Stimulated activated CD4-positive, alpha-beta T cell treated with anti-CD3 and anti-CD28 coated beads, Interleukin-2, amount 100 ng/mL, for 4 hours (primary cell): ENCODE measurements around the gene RGS13.

Experiments used
- DNase-seq: peaks from one replicate; pipeline ENCODE4 v3.0.0-alpha.2; 2020; ENCODE audit warnings: low read depth

The RGS13 gene

DNA sequence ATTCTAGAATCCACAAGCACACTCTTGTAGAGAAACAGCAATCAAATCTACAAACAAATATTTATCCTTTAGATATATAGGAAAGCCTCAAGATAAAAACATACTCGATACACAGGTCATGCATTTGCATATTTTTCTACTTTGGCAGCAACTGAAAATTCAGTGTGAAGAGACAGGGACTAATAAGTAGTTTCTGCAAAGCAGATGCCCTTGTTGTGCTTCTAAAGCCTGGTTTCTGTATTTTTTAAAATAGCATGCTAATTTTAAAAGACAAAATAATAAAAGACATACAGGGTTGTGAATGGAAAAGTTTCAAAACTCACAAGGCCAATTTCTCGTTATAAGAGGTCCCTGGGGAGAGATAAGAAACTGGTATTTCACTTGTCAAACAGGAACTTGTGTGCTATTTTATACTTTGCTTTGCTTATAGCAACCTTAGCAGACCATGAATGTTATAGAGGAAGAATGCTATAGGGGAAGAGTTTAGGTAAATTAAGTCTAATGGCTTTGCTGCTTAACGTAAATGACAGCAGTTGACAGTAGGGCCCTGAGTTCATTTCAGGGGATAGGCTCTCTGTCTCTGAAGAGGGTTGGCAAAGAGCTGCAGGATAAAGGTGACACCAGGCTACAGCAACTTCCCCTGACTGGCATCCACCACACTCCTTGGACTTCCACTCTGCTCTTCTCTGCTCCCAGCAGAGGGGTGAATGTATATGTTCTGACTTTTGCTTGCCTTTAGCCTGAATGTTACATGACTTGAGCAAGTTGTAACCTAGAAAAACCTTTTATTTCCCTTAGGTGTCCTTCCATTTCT lies 9.4 kb upstream of the RGS13 start:
- no peak for DNase-seq

- DNase-seq: no peak
Measured at GRCh38 chr1:192627901-192628300, 8.0 kb upstream of the RGS13 start.

- DNase-seq: no peak
Measured at GRCh38 chr1:192628396-192629057, 7.4 kb upstream of the RGS13 start.

- DNase-seq: no peak
Measured at GRCh38 chr1:192629612-192630011, 6.3 kb upstream of the RGS13 start.

- no peak for DNase-seq
Measured at GRCh38 chr1:192630521-192631287, 5.2 kb upstream of the RGS13 start.

GRCh38 chr1:192631749-192632148 lies 4.2 kb upstream of the RGS13 start:
- DNase-seq: no peak

- DNase-seq: no peak
Measured at GRCh38 chr1:192632188-192632587, 3.8 kb upstream of the RGS13 start.

GRCh38 chr1:192632641-192633532 lies 3.1 kb upstream of the RGS13 start:
- DNase-seq: no peak

DNA sequence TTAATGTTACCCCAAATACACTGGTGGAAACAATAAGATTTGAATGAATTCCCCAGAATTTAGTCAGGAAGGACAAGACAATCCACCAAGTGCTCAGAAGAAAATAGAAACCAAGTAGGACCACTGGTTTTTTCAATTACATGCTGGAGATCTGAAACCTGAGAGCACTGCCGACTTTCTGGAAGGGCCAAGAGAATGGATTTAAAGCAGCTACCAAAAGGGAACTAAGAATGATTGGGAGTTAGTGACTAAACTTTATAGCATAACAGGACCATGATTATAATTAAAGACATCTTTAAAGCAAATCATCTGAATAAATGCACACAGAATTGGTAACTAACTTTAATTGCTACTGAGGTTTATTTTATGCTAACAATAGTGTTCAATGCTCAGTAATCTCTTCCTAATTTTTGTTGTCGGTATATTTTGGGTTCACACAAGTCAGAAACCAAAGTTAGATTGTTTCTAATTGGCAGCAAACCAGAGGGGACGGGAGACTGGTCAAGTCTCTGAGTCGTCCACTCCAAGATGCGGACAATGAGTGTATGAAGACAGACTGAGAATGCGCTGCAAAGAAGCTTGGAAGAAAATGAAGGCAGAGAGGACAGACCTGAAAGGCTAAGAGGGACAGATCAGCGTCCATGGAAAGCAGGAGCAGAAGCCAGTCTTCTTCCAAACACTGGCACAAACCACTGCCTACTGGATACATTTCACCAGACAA lies 2.3 kb upstream of the RGS13 start:
- DNase-seq: no peak

GRCh38 chr1:192635041-192635440 lies 906 bp upstream of the RGS13 start:
- DNase-seq: no peak

- no peak for DNase-seq
Measured at GRCh38 chr1:192639607-192640368, 3.8 kb downstream of the RGS13 start.

DNA sequence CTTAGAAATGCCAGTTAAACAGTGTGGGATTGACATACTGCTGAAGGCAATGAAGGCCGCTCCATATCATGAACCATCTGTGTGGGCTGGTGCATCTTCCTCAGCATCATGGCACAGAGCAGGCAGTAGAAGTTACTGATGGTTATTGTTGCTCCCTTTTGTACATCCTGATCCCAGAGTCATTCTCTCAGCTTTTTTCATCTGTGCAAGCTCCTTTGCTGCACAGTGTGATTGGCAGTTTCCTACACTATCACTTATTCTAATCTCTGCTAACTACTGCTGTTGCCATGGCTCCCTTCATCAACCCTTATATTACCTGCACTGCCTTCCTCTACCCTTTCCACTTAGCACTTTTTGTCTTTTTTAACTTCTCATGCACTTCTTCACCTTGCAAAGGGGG lies 16.2 kb downstream of the RGS13 start:
- DNase-seq: no peak

GRCh38 chr1:192654120-192654519 lies 18.2 kb downstream of the RGS13 start:
- no peak for DNase-seq

- no peak for DNase-seq
Measured at GRCh38 chr1:192654591-192655251, 18.8 kb downstream of the RGS13 start.

DNA sequence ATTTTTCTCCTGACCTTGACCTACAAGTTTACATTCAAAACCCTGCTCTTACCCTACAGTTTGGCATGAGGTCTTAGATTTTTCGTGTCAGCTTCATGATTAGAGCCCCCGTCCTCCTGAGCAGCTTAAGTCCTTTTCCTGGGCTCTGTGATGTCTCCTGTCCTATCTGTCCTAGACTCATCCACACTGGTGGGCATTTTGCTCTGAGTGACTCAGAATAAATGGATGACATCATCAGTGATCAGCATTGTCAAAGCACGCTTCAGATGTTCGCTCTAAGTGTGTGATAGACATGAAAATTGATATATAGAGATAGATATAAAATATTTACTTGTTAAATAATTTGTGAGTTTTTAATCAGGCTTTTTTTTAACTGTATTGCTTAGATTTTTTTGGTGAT lies 21.8 kb downstream of the RGS13 start:
- no peak for DNase-seq

GRCh38 chr1:192658255-192658654 lies 22.3 kb downstream of the RGS13 start:
- DNase-seq: no peak

DNA sequence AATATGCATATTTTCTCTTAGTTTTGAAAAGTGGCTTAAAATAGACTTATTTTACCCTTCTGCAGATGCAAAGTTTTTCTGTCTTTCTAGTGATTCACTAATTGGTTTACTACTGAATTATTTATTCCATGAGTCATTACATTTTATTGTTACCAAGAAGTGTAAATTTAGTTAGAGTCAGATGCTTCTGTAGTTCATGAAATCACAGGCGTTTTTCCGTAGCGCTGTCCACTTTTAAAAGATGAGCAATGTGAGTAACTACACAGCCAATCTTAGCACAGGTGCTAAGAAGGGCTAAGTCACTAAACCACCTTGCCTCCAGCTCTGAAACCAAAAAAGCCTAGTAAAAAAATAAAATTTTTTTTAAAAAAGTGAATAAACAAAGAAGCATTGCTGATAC lies 24.7 kb downstream of the RGS13 start:
- DNase-seq: no peak

GRCh38 chr1:192668409-192668983 lies 32.5 kb downstream of the RGS13 start:
- DNase-seq: no peak

- no peak for DNase-seq
Measured at GRCh38 chr1:192669174-192669573, 33.2 kb downstream of the RGS13 start.

GRCh38 chr1:192675716-192676115 lies 39.8 kb downstream of the RGS13 start:
- DNase-seq: no peak
